SK-N-SH (cell line): ENCODE data around the gene ARHGAP42. TPM values are rescaled to one million over a fixed set of nuclear protein-coding genes. Genes with fewer than 3 reads are reported as not detected.

ENCODE experiments used
- CTCF ChIA-PET: fragments of 300-600, 350-600 bp; formaldehyde crosslinking; extraction: SDS; loops from one replicate; lab custom pipeline; 2021; lab: Yijun Ruan, JAX
- POLR2A ChIA-PET: fragments of 350-600 bp; sonication (Branson Sonifier 250); formaldehyde crosslinking; extraction: SDS; loops from one replicate; lab custom pipeline; 2020; ENCODE audit warnings: antibody characterized with exemption, inconsistent platforms; lab: Yijun Ruan, JAX
- DNase-seq: peaks from one replicate; pipeline ENCODE4 v3.0.0; 2012
- H2AFZ ChIP-seq: fragments of 200-600 bp; sonication (generic); 2 replicates; pipeline ENCODE4 v1.8.1; 2016; ENCODE audit warnings: antibody characterized with exemption, mild to moderate bottlenecking, low read depth
- H3F3A ChIP-seq: fragments of 200-600 bp; sonication (generic); replicated peaks from 2 replicates; pipeline ENCODE3; 2016; ENCODE audit warnings: antibody characterized with exemption, mild to moderate bottlenecking; ENCODE audit not compliant: insufficient read depth
- H3K27ac ChIP-seq, 2 experiments: fragments of 200-500 bp in 1 of 2; fragments of 200-600 bp in 1 of 2; sonication (Bioruptor generic) in 1 of 2; sonication (generic), shearing (Covaris generic) in 1 of 2; 2 replicates each; pipeline versions ENCODE4 v1.5.1 to v1.6.1; 2014 to 2016; ENCODE audit warnings: low read depth in 2 of 2, inconsistent platforms in 1 of 2, low read length in 1 of 2, mild to moderate bottlenecking in 1 of 2, mixed read lengths in 1 of 2
- H3K27me3 ChIP-seq: fragments of 200-600 bp; sonication (generic), shearing (Covaris generic); 2 replicates; pipeline ENCODE4 v1.6.1; 2016; ENCODE audit warnings: mixed run types; ENCODE audit not compliant: insufficient read depth
- H3K36me3 ChIP-seq, 2 experiments: fragments of 200-500 bp in 1 of 2; fragments of 200-600 bp in 1 of 2; sonication (Bioruptor generic) in 1 of 2; sonication (generic) in 1 of 2; replicated peaks in 1 of 2; 2 replicates each; pipeline versions ENCODE3 to v1.5.1; 2014 to 2016; ENCODE audit warnings: low read length in 1 of 2, mild to moderate bottlenecking in 1 of 2; ENCODE audit not compliant: insufficient read depth in 2 of 2, control insufficient read depth in 1 of 2
- H3K4me1 ChIP-seq, 2 experiments: fragments of 200-500 bp in 1 of 2; fragments of 200-600 bp in 1 of 2; sonication (Bioruptor generic) in 1 of 2; sonication (generic), shearing (Covaris generic) in 1 of 2; 2 replicates each; pipeline versions ENCODE4 v1.5.1 to v1.6.1; 2014 to 2016; ENCODE audit warnings: low read depth in 1 of 2, low read length in 1 of 2, mixed run types in 1 of 2; ENCODE audit not compliant: insufficient read depth in 2 of 2, control insufficient read depth in 1 of 2
- H3K4me2 ChIP-seq: fragments of 200-600 bp; sonication (generic), shearing (Covaris generic); 2 replicates; pipeline ENCODE4 v1.6.1; 2017; ENCODE audit warnings: mixed run types
- H3K4me3 ChIP-seq, 2 experiments: fragments of 200-500 bp in 1 of 2; fragments of 200-600 bp in 1 of 2; sonication (Bioruptor generic) in 1 of 2; sonication (generic), shearing (Covaris generic) in 1 of 2; 2 replicates each; pipeline versions ENCODE4 v1.5.1 to v1.8.1; 2014 to 2016; ENCODE audit warnings: low read depth in 2 of 2, inconsistent platforms in 1 of 2, low read length in 1 of 2, mild to moderate bottlenecking in 1 of 2, mixed read lengths in 1 of 2, moderate library complexity in 1 of 2
- H3K79me2 ChIP-seq: fragments of 200-600 bp; sonication (generic); 2 replicates; pipeline ENCODE4 v1.8.1; 2017; ENCODE audit warnings: mild to moderate bottlenecking; ENCODE audit not compliant: insufficient read depth
- H3K9ac ChIP-seq: fragments of 200-600 bp; sonication (generic); 2 replicates; pipeline ENCODE4 v1.6.1; 2017; ENCODE audit warnings: mixed run types
- H3K9me2 ChIP-seq: fragments of 200-600 bp; sonication (generic); 2 replicates; pipeline ENCODE4 v1.6.1; 2017; ENCODE audit warnings: mixed run types
- H3K9me3 ChIP-seq: fragments of 200-600 bp; sonication (generic); 2 replicates; pipeline ENCODE4 v1.6.1; 2017; ENCODE audit warnings: mixed run types, mild to moderate bottlenecking, moderate library complexity
- H4K20me1 ChIP-seq: fragments of 200-600 bp; sonication (generic); 2 replicates; pipeline ENCODE4 v1.6.1; 2017; ENCODE audit warnings: mild to moderate bottlenecking, mixed run types; ENCODE audit not compliant: insufficient read depth
- EP300 ChIP-seq, 2 experiments: IDR thresholded peaks; 2 replicates each; pipeline versions ENCODE4 v1.4.0 to v1.6.1; 2012; ENCODE audit warnings: borderline replicate concordance in 1 of 2, low read depth in 1 of 2, low read length in 1 of 2
- EZH2phosphoT487 ChIP-seq: fragments of 200-600 bp; sonication (generic); IDR thresholded peaks from 2 replicates; pipeline ENCODE4 v1.6.1; 2017; ENCODE audit warnings: low read depth, mixed run types, mild to moderate bottlenecking, antibody characterized with exemption, moderate library complexity, borderline replicate concordance
- FOSL2 ChIP-seq: IDR thresholded peaks from 2 replicates; pipeline ENCODE4 v1.4.0; 2012; ENCODE audit warnings: low read depth, mild to moderate bottlenecking, moderate library complexity, borderline replicate concordance
- FOXJ3 ChIP-seq: sonication (generic); formaldehyde crosslinking; IDR thresholded peaks from 2 replicates; pipeline ENCODE4 v1.5.1; 2020; ENCODE audit warnings: mild to moderate bottlenecking, missing genetic modification reagents
- GABPA ChIP-seq: IDR thresholded peaks from 2 replicates; pipeline ENCODE4 v1.4.0; 2012; ENCODE audit warnings: low read depth, mild to moderate bottlenecking
- GATA2 ChIP-seq: sonication (generic); formaldehyde crosslinking; IDR thresholded peaks from 2 replicates; pipeline ENCODE4 v1.5.0; 2020; ENCODE audit warnings: mild to moderate bottlenecking, missing genetic modification reagents
- NRF1 ChIP-seq: IDR thresholded peaks from 2 replicates; pipeline ENCODE4 v1.6.1; 2012; ENCODE audit warnings: low read depth, mild to moderate bottlenecking, low read length
- RAD21 ChIP-seq: IDR thresholded peaks from 2 replicates; pipeline ENCODE4 v1.6.1; 2012; ENCODE audit warnings: mild to moderate bottlenecking, low read length
- SMC3 ChIP-seq: IDR thresholded peaks from 2 replicates; pipeline ENCODE4 v1.6.1; 2012; ENCODE audit warnings: low read depth, low read length, improper control_type of control experiment
- TCF12 ChIP-seq: IDR thresholded peaks from 2 replicates; pipeline ENCODE4 v1.4.0; 2012
- YY1 ChIP-seq: IDR thresholded peaks from 2 replicates; pipeline ENCODE4 v1.4.0; 2012; ENCODE audit warnings: low read depth, mild to moderate bottlenecking
- WGBS: methylation state at CpG from one replicate; pipeline ENCODE4 v1.1.6; 2017; ENCODE audit warnings: low lambda C conversion rate; 5-methylcytosine and 5-hydroxymethylcytosine counted together
- polyA plus RNA-seq, 3 experiments: library from polyadenylated mRNA; depleted of rRNA; stranded (reverse); fragments of >200 nt; gene quantifications; 2 replicates each; pipeline ENCODE4 v1.2.3, GENCODE V29; 2012
- TF ChIP-seq, protein P1 (sequence below): IDR thresholded peaks from 2 replicates; pipeline ENCODE4 v1.4.0; 2012; ENCODE audit warnings: low read depth, borderline replicate concordance
- TF ChIP-seq, protein P2 (sequence below): fragments of 150-350 bp; IDR thresholded peaks from 2 replicates; pipeline ENCODE4 v1.6.1; 2017; ENCODE audit warnings: antibody characterized with exemption, low read length, low read depth, borderline replicate concordance
- TF ChIP-seq, protein P3 (sequence below): IDR thresholded peaks from 2 replicates; pipeline ENCODE4 v1.4.0; 2012; ENCODE audit warnings: low read depth, borderline replicate concordance

ARHGAP42 gene
- polyA plus RNA-seq, 1 of the 3 experiments (the other 2 are of a cell fraction), result 0.02 TPM

DNA sequence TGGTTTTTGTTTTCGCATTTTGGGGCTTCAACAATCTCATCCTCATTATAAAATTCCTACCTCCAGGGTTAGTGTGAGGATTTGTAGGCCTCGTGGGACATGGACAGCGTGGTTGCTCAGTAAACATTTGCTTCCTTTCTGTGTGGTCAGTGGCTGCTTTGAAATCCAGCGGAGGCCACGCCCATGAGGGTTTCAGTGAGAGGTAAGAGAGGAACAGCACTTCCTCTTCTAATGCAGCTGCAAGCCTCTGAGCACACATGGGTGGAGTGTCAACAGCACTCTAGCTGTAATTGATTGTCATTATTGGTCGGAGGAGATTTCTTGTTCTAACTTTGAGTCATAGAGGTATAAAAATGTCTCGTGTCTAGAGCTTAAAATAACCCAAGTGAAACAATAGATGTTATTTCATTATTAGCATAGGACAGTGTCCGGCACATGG, 6.0 kb upstream of the ARHGAP42 start:
- H3K9me3 ChIP-seq, result no peaks in the 10 kb centered on the region
- no peaks in the 10 kb centered on the region for H4K20me1 ChIP-seq
- 9% methylated on average over 8 of the region's 8 CpGs for whole genome bisulfite sequencing
- H3K9ac ChIP-seq, result no peak overlapping the region
- no peaks in the 10 kb centered on the region for H3K9me2 ChIP-seq
- H3K36me3 ChIP-seq, result no peaks in the 10 kb centered on the region
- peaks cover 24% of the 10 kb centered on the region; the same call in 1 of the 2 replicates for H3K27me3 ChIP-seq
- ChIA-PET CTCF (no interaction called here), POLR2A (no interaction called here)
- no peaks in the 10 kb centered on the region for H3K79me2 ChIP-seq
- DNase-seq, result no peak
- no peaks in the 10 kb centered on the region for H3F3A ChIP-seq
- no peak overlapping the region for H3K4me2 ChIP-seq
- H3K4me1 ChIP-seq, result no peaks in the 10 kb centered on the region
- H3K4me3 ChIP-seq, result no peak overlapping the region
- no peak overlapping the region for H3K27ac ChIP-seq
- H2AFZ ChIP-seq, result no peak overlapping the region
- TF ChIP-seq RAD21 (no peak), NRF1 (no peak), EP300 (IDR thresholded peaks at IDR 0.05; ENCODE audit: borderline replicate concordance in 1 of 2, low read depth in 1 of 2, low read length in 1 of 2) (no peak), FOXJ3 (no peak), FOSL2 (no peak), SMC3 (no peak), TCF12 (no peak), EZH2phosphoT487 (no peak), YY1 (no peak), GATA2 (no peak), GABPA (no peak)
- TF ChIP-seq, protein P1, sequence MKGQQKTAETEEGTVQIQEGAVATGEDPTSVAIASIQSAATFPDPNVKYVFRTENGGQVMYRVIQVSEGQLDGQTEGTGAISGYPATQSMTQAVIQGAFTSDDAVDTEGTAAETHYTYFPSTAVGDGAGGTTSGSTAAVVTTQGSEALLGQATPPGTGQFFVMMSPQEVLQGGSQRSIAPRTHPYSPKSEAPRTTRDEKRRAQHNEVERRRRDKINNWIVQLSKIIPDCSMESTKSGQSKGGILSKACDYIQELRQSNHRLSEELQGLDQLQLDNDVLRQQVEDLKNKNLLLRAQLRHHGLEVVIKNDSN, result no peak
- TF ChIP-seq, protein P2, sequence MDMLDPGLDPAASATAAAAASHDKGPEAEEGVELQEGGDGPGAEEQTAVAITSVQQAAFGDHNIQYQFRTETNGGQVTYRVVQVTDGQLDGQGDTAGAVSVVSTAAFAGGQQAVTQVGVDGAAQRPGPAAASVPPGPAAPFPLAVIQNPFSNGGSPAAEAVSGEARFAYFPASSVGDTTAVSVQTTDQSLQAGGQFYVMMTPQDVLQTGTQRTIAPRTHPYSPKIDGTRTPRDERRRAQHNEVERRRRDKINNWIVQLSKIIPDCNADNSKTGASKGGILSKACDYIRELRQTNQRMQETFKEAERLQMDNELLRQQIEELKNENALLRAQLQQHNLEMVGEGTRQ, result no peak
- TF ChIP-seq, protein P3, sequence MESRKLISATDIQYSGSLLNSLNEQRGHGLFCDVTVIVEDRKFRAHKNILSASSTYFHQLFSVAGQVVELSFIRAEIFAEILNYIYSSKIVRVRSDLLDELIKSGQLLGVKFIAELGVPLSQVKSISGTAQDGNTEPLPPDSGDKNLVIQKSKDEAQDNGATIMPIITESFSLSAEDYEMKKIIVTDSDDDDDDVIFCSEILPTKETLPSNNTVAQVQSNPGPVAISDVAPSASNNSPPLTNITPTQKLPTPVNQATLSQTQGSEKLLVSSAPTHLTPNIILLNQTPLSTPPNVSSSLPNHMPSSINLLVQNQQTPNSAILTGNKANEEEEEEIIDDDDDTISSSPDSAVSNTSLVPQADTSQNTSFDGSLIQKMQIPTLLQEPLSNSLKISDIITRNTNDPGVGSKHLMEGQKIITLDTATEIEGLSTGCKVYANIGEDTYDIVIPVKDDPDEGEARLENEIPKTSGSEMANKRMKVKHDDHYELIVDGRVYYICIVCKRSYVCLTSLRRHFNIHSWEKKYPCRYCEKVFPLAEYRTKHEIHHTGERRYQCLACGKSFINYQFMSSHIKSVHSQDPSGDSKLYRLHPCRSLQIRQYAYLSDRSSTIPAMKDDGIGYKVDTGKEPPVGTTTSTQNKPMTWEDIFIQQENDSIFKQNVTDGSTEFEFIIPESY, result no peak
